ENCODE results near the gene CD2AP. TPM values are rescaled to one million over a fixed set of nuclear protein-coding genes. Genes with fewer than 3 reads are reported as not detected.
A peak's percentile ranks its signal among the peaks of the same experiment; 100 is the strongest.

CD2AP gene
- total and polyA plus RNA-seq, 2 of the 8 experiments (the other 6 are each of a cell fraction or from before 2014, with no cell fraction given) = 8.6 to 75.6 TPM

- peak overlapping the region; percentile 37 to 51; a peak in 3 of 4 replicates for H3K4me2 ChIP-seq (ENCODE audit: insufficient read depth in 1 of 2, low read depth in 2 of 2, low read length in 2 of 2)
- WGBS, 2 experiments (ENCODE audit: extremely low coverage in 1 of 2, insufficient coverage in 1 of 2, insufficient read length in 1 of 2, insufficient replicate concordance in 2 of 2, low coverage in 1 of 2, low lambda C conversion rate in 2 of 2, missing lambda C conversion rate in 1 of 2) = 64% methylated on average over 2 of the region's 2 CpGs; no CpG with 5 or more reads in 1 of the 2 experiments
- peak overlapping the region; percentile 71 for H4K5ac ChIP-seq (ENCODE audit: insufficient read length, low read depth, low read length)
- no peak overlapping the region for H4K8ac ChIP-seq (ENCODE audit: extremely low read depth, insufficient read depth, low read length)
- peak overlapping the region; percentile 95 for H4K91ac ChIP-seq (replicated peaks; ENCODE audit: insufficient read length, low read length)
- no peak overlapping the region for H3K56ac ChIP-seq (replicated peaks; ENCODE audit: insufficient read length, low read depth, low read length)
- H3K14ac ChIP-seq (ENCODE audit: insufficient read length) = no peak overlapping the region
- peak overlapping the region; percentile 97 for H3K18ac ChIP-seq (ENCODE audit: extremely low read depth, low read length)
- H3K23ac ChIP-seq (ENCODE audit: insufficient read length) = no peak overlapping the region
- H3K27me3 ChIP-seq (replicated peaks in 1 of 4; ENCODE audit: control insufficient read depth in 3 of 4, extremely low read depth in 1 of 4, insufficient read depth in 3 of 4, low read length in 3 of 4) = no peaks in the 10 kb centered on the region
- no peak overlapping the region for H2BK15ac ChIP-seq (ENCODE audit: low read length)
- H3K4me1 ChIP-seq (replicated peaks in 1 of 4; ENCODE audit: control insufficient read depth in 3 of 4, insufficient read depth in 4 of 4, low read length in 3 of 4) = peaks cover 0 to 6% (median 3%) of the 10 kb centered on the region in 4 experiments; a peak in 3 of 7 replicates
- H3K4me3 ChIP-seq (ENCODE audit: extremely low read depth in 1 of 4, insufficient read depth in 2 of 4, low read depth in 3 of 4, low read length in 4 of 4) = peak overlapping the region in 1 of 4 experiments; percentile 17; a peak in 1 of 8 replicates
- H4K20me1 ChIP-seq (replicated peaks in 1 of 2; ENCODE audit: control insufficient read depth in 1 of 2, insufficient read depth in 2 of 2, low read length in 2 of 2) = no peaks in the 10 kb centered on the region
- DNase-seq (ENCODE audit: low read depth in 1 of 2, low spot score in 2 of 2) = peak; percentile 61 to 77
- no peaks in the 10 kb centered on the region for H3K23me2 ChIP-seq (ENCODE audit: low read depth, low read length)
- no peaks in the 10 kb centered on the region for H3K79me2 ChIP-seq (ENCODE audit: control insufficient read depth in 1 of 2, insufficient read depth in 2 of 2, low read length in 2 of 2)
- H2BK5ac ChIP-seq (ENCODE audit: low read depth, low read length) = peak overlapping the region; percentile 97
- FAIRE-seq = peak; percentile 82
- peak overlapping the region; percentile 95 for H2BK120ac ChIP-seq (replicated peaks; ENCODE audit: low read depth, low read length)
- peak overlapping the region; percentile 97; the same call in 1 of the 2 replicates for H2BK20ac ChIP-seq (ENCODE audit: low read length)
- H3K9me3 ChIP-seq (ENCODE audit: insufficient read depth in 2 of 2, low read depth in 1 of 2, low read length in 1 of 2) = peaks cover 10 to 11% of the 10 kb centered on the region in 2 experiments; a peak in 3 of 4 replicates
- 0 out of 2 replicates have a peak overlapping the region, but pooled peaks have one; percentile 75 for H2AK5ac ChIP-seq (ENCODE audit: low read depth, low read length)
- H3K36me3 ChIP-seq (ENCODE audit: control insufficient read depth in 2 of 4, insufficient read depth in 4 of 4, low read length in 3 of 4) = no peaks in the 10 kb centered on the region; a peak in 1 of 8 replicates
- no peaks in the 10 kb centered on the region for H3K79me1 ChIP-seq (ENCODE audit: low read depth, low read length)
- H2BK12ac ChIP-seq (ENCODE audit: low read depth, low read length) = peak overlapping the region; percentile 96
- CTCF ChIA-PET (ENCODE audit: partially characterized antibody) = interaction anchor here (1.0 to 1.3 kb wide), 3 partner anchors 8 to 20 kb away, joined by 3 to 8 read pairs (median 4); no protein-coding TSS in a partner anchor
- H2AFZ ChIP-seq (ENCODE audit: low read length) = no peak overlapping the region
- POLR2A ChIA-PET (ENCODE audit: partially characterized antibody) = interaction anchor here (0.8 to 3.1 kb wide), 5 partner anchors 15 to 73 kb away, joined by 3 to 19 read pairs (median 3); partner anchors contain the start of gene CD2AP
- H3K9ac ChIP-seq (replicated peaks in 1 of 4; ENCODE audit: extremely low read depth in 1 of 4, low read depth in 3 of 4, low read length in 3 of 4) = no peak overlapping the region
- H3K4ac ChIP-seq (replicated peaks; ENCODE audit: insufficient read length, low read depth, low read length) = no peak overlapping the region
- H3K27ac ChIP-seq (ENCODE audit: low read depth, low read length) = peak overlapping the region; percentile 46; the same call in 1 of the 2 replicates
- TF ChIP-seq TAF1 (IDR thresholded peaks at IDR 0.05; ENCODE audit: low read depth, low read length) (0 out of 2 replicates have a peak, but pooled peaks have one; percentile 8), NRF1 (IDR thresholded peaks at IDR 0.05; ENCODE audit: low read depth, low read length) (no peak), TEAD4 (IDR thresholded peaks at IDR 0.05; ENCODE audit: low read depth, low read length) (peak; percentile 6; the same call in 1 of the 2 replicates), NANOG (IDR thresholded peaks at IDR 0.05; ENCODE audit: insufficient read depth, low read depth, low read length, poor library complexity, severe bottlenecking) (peak; percentile 62), CEBPB (IDR thresholded peaks at IDR 0.05; ENCODE audit: low read depth, low read length) (peak; percentile 27; the same call in 1 of the 2 replicates), HDAC2 (IDR thresholded peaks at IDR 0.05; ENCODE audit: borderline replicate concordance in 1 of 2, low read depth in 2 of 2, low read length in 2 of 2) (peak in 1 of 2 experiments; percentile 37; a peak in 1 of 4 replicates), YY1 (IDR thresholded peaks at IDR 0.05; ENCODE audit: low read depth, low read length) (0 out of 2 replicates have a peak, but pooled peaks have one; percentile 24), ASH2L (IDR thresholded peaks at IDR 0.05; ENCODE audit: low read length) (peak; percentile 74), RAD21 (IDR thresholded peaks at IDR 0.05 in 1 of 2, conservative IDR thresholded peaks at IDR 0.05 in 1 of 2; ENCODE audit: low read depth in 2 of 2, low read length in 2 of 2) (peak; percentile 63 to 73), SP1 (IDR thresholded peaks at IDR 0.05; ENCODE audit: low read depth, low read length) (0 out of 2 replicates have a peak, but pooled peaks have one; percentile 20)
These were observed 48.6 kb upstream of the CD2AP start for GRCh38 chr6:47428746-47429664.
